ENCODE measurements around the gene FAM133A.

The FAM133A gene

DNA sequence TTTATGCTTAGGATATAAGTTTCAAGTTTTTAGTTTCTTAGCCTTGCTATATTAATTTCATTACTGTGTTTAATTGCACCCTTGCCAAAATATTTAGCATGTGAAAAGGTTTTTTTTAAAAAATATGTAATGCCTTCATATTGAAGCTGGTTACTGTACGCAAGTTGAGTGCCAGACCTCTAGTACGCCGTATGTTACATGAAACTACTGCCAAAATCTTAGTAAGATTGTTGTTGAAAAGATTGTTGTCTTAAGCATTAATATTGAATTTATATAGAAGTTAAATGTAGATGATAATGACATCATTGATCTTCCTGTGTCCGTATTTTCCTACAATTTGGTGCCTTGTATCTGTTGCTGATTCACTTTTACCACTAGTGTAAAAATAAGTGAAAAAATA is 37.1 kb downstream of the FAM133A start:
- TF ChIP-seq, protein P1, sequence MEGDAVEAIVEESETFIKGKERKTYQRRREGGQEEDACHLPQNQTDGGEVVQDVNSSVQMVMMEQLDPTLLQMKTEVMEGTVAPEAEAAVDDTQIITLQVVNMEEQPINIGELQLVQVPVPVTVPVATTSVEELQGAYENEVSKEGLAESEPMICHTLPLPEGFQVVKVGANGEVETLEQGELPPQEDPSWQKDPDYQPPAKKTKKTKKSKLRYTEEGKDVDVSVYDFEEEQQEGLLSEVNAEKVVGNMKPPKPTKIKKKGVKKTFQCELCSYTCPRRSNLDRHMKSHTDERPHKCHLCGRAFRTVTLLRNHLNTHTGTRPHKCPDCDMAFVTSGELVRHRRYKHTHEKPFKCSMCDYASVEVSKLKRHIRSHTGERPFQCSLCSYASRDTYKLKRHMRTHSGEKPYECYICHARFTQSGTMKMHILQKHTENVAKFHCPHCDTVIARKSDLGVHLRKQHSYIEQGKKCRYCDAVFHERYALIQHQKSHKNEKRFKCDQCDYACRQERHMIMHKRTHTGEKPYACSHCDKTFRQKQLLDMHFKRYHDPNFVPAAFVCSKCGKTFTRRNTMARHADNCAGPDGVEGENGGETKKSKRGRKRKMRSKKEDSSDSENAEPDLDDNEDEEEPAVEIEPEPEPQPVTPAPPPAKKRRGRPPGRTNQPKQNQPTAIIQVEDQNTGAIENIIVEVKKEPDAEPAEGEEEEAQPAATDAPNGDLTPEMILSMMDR (IDR thresholded peaks at IDR 0.05; ENCODE audit: extremely low read depth, missing control alignments) = no peak
- no peak for DNase-seq (ENCODE audit: low spot score)

DNA sequence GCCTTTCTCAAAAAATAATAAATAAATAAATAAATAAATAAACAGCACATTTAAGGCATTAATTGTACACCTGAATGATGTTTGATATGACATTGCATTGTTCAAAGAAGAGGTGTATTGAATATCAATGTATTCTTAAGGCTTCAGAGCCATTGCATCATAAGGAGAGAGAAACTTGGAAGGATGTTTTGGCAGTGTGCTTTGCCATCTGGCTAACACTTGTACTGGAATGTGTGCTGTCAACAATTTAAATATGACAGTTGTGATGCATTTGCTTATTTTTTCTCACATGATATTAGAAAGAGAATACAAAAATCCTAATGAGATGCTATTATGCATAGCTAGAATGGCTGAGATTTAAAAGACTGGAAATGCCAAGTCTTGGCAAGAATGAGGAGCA is 67.8 kb downstream of the FAM133A start:
- no peak for DNase-seq (ENCODE audit: low spot score)

GRCh38 chrX:93760163-93760562 is 86.2 kb downstream of the FAM133A start:
- TF ChIP-seq, protein P1 (IDR thresholded peaks at IDR 0.05; ENCODE audit: extremely low read depth, missing control alignments) = no peak
- DNase-seq (ENCODE audit: low spot score) = no peak

More for the DNA sequence above, 67.8 kb downstream of the FAM133A start:
- TF ChIP-seq, protein P1 (IDR thresholded peaks at IDR 0.05; ENCODE audit: extremely low read depth, missing control alignments) = no peak

Data from GM20000 (cell line).